HG02588 (cell line): ENCODE measurements around the gene COPE.

Experiments used
- ATAC-seq: cut with Tn5 transposase; IDR thresholded peaks from one replicate; pipeline ENCODE4 v1.9.1; 2021; ENCODE audit warnings: mild to moderate bottlenecking, moderate library complexity; ENCODE audit not compliant: unreplicated experiment

COPE gene

DNA sequence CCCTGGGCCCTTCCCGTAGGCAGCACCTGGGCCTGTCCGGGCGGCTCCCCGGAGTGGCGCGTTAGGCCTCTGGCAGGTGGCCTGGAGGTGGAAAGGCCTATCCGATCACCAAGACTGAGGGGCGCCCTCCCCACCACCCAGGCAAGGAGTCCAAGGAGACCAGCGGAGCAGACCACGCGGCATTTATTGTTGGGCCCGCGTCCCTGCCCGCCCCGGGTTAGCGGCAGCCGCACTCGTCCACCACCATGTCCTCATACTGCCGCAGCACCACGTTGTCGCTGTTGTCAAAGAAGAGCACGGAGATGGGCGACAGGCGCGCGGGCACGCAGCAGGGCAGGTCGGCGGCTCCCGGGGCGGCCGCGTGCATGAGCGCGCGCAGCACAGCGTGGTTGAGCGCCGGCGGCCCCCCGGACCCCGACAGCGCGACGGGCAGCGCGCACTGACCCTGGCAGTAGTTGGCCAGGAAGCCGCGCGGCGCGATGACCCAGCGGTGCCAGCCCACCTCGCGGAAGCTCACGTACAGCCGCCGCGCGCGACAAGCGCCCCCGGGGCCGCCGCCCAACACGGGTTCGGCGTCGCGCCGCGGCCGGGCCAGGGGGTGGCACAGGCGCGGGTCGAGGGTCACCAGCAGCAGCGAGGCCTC is 50.7 kb downstream of the COPE start:
- ATAC-seq = no peak

DNA sequence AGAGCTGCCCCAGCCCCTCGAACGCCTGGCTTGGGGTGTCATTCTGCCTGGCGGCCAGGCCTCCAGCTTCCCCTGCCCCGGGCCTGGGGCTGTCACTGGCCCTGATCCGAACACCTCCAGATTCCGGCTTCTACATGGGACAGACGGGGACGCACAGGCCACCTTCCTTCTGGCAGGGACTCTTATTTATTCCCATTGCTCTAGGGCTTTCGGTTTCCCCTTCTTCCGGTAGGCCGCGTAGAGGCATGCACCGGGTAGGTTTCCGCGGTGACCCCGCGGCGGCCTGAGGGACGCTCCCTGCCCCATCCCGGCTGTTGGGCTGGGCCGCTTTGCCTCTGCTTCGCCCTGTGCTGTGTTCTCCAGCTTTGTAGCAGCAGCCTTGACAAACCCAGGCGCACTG is 51.4 kb downstream of the COPE start:
- ATAC-seq = no peak

DNA sequence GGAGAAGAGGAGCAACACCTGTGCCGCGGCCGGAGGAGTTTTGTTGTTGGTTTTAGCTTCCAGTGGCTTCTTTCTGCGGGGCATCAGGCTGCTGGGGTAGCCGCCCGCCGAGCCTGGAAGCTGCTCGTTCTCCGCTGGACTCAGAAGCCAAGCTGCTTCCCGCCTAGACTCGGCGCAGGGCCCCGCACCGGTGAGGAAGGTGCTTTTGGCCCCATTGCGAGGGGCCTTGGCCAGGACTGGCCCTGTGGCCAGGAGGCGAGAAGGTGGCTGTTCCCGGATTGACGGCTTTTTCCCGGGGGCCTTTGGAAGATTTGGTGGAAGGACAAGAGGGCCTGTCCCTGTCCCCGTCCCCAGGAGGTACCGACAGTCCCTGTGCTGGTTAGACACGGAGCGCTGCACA is 52.0 kb downstream of the COPE start:
- ATAC-seq = no peak

DNA sequence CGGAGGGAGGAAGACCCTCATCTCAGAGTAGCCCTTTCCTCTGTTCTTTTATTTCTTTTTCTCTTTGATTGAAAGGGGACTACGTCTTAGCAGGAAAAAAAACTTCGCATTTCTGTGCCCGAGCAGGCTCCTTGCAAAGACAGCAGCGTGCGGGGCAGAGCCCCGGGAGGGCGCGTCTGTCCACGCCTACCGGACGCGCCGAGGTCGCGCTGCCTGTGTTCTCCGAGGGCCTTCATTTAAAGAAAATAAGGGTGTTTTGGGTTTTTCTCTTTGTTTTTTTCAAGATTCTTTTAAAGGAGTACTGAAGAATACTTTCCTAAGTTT is 52.4 kb downstream of the COPE start:
- ATAC-seq = no peak

DNA sequence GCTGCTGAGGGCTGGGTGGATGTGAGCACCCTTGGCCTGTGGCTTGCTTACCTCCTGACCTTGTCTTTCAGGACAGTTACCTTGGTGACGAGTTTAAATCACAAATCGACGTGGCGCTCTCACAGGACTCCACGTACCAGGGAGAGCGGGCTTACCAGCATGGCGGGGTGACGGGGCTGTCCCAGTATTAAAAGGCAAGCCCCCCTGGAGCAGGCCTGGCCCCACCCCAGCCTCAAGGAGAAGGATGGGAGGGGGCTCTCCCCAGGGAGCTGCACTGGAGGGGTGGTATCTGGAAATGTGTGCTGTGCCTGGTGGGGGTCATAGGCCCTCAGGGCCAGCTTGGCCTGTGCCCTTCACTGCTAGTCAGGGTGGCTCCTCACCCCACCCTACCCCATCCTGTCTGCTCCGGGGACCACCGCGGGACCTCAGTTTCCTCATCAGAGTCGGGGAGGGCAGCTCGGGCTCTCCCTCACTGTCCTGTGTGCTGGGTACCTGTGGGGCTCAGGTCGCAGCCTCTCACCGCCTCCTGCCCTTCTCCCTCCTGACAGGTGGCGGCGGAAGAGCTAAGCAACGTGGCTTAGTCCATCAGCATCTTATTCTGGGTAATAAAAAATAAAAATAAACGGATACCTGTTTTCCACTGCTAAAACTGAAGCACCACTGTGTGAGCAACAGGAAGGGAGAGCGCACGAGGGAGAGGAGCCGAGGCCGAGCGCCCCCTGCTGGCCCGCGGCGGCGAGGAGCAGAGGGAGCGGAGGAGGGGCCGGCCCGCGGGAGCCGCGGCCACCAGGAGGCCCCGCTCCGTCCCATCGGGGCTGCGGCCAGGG is 53.0 kb downstream of the COPE start:
- ATAC-seq = peak; percentile 49

DNA sequence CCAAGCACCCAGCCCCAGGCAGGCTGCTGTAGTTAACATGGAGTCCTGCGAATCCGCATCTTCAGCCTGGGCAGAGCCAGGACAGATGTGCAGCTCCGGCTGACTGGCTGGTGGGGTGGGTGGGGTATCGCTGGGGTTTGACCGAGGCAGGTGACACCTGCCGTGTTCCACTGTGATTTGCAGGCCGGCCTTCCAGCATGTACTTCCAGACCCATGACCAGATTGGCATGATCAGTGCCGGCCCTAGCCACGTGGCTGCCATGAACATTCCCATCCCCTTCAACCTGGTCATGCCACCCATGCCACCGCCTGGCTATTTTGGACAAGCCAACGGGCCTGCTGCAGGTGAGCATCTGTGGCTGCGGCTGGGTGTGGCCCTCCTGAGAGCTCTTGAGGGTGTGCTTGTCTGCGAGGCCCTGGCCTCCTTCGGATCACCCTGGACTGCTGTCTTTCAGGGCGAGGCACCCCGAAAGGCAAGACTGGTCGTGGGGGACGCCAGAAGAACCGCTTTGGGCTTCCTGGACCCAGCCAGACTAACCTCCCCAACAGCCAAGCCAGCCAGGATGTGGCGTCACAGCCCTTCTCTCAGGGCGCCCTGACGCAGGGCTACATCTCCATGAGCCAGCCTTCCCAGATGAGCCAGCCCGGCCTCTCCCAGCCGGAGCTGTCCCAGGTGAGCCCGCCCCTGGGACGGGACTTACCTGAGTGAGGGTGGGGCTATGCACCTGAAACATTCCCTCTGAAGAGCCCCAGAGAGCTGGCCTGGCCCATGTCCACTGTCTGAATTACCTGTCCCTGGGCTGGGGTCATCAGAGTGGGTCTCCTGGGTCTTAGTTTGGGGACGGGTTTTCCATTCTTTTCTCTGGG is 53.8 kb downstream of the COPE start:
- ATAC-seq = no peak

DNA sequence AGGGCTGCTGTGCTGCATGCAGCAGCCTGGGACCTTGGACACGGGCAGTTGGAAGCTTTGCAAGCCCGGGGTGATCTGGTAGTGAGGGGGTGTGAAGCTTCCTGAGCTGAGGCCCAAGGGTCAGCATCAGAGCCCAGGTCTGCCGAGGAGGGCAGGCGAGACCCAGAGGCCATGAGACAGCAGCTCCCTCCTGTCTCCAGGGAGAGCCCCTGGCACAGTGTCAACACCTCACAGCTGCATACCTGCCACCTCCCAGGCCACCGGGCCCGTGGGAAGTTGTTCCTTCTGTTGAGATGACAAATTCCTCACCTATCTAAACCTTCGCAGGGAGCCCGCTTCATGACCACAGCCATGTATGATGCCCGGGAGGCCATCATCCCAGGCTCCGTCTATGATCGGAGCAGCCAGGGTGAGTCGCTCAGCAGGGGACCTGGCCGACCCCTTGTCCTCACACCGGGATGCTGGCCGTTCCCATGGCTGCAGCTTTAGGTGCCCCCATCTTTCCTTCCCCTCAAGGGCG is 55.3 kb downstream of the COPE start:
- no peak for ATAC-seq

DNA sequence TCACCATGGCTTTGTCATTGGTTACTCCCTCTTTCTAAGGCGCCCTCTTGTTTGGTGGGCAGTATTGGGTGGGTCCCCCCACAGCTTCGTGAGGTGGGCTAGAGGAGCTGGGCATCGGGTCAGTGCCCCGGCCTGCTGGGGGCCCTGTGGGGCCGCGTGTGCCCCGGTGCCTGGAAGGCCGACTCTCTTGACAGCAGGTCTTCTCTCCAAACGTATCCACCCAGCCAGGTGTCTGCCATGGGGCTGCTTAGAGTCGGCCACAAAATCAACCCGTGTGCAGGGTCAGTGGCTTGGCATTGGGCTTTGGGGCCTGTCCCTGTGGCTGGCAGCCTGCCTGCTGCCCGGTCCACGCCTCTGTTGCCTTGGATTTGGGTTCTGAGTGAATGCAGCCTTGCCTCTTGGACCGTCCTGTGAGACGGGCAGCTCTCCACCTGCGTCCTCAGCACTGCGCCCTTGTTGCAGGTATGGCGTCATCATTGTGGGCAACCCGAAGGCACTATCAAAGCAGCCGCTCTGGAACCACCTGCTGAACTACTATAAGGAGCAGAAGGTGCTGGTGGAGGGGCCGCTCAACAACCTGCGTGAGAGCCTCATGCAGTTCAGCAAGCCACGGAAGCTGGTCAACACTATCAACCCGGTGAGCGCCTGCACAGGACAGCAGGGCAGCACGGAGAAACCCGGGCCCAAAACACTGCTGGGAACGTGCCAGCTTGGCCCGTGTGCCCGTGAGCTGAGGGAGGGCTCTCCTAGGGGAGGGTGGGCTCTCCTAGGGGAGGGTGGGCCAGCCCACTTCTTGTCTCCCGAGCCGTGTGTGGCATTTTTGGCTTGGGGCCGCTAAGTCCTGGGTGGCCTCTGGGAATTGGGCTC is 56.0 kb downstream of the COPE start:
- no peak for ATAC-seq

DNA sequence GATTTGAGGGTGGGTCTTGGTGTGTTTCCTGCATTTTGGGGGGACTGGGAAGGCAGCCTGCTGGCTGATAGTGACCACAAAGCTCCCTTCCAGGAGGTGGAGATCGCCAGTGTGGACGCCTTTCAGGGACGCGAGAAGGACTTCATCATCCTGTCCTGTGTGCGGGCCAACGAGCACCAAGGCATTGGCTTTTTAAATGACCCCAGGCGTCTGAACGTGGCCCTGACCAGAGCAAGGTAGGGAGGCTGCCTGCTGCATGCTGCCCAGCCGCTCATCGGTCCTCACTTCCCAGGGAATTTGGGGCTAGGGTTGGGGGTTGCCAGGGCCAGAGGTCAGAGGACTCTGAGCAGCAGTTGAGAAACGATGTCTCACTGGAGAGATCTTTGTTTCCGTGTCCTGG is 57.3 kb downstream of the COPE start:
- no peak for ATAC-seq

DNA sequence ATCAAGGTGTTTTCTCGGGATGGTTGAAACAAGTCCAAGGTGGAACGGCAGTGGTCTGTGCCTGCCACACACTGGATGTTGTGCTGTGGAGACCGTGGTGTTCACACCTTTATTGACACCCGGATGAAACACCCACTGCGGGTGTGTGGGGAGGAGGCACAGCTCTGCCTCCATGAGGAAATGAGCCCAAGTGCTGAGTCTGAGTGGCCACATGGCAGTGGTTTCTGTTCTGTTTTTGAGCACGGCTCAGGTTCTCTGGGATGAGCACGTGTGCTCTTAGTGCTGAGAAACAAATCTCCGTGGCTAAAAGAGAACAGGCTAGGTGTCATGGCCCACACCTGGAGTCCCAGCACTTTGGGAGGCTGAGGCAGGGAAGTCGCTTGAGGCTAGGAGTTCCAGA is 58.0 kb downstream of the COPE start:
- ATAC-seq = no peak

DNA sequence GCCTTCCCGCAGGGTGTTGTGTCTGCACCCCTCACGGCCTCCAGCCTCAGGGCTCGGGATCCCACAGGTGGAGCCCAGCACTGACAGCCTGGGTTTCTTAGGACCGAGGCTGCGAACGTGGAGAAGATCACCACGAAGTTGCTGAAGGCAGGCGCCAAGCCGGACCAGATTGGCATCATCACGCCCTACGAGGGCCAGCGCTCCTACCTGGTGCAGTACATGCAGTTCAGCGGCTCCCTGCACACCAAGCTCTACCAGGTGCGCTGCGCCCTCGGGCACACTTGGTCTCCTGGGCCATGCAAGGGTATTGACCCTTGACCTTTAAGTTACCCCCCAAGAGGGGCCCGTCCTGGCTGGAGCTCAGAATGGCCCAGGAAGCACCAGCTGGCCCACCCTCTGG is 58.5 kb downstream of the COPE start:
- no peak for ATAC-seq

DNA sequence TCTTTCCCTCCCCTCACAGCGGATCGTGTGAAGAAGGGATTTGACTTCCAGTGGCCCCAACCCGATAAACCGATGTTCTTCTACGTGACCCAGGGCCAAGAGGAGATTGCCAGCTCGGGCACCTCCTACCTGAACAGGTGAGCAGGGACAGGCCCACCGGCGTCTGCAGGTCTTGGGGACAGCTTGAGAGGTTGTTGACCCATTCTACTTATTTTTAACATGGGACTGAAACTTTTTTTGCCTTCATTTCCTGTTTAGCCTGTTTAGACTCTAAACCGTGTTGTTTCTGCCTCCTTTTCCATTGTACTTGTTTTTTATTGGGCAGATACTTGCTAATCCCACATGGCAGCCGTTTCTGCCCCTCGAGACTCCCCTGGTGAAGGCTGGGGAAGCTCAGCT is 58.9 kb downstream of the COPE start:
- ATAC-seq = no peak

DNA sequence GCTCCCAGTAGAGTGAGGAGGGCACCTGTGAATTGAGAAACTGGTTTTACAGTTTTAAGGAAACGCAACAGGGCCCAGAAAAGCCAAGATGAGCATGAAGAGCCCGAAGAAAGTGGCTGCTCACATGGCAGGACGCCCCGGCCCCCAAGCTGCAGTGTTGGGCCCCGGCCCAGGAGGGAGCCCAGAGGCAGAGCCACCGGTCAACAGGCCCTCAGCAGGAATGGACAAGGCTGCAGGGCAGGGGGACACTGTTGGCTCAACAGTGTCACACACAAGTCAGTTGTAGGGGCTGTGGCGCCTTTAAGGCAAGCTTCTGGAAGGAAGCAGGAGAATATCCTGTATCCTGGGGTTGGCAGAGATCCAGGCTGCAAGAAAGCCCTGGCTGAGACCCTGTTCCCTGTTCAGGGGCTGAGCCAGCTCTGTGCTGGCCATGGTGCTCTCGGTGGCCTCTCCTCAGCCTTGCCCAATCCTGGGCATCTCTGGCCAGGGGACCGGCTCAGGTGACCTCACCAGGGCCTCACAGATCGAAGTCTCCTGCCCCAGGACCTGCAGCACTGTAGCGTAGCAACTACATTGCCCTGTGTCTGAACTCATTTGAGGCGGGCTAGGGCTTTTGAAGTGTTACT is 59.4 kb downstream of the COPE start:
- ATAC-seq = no peak

DNA sequence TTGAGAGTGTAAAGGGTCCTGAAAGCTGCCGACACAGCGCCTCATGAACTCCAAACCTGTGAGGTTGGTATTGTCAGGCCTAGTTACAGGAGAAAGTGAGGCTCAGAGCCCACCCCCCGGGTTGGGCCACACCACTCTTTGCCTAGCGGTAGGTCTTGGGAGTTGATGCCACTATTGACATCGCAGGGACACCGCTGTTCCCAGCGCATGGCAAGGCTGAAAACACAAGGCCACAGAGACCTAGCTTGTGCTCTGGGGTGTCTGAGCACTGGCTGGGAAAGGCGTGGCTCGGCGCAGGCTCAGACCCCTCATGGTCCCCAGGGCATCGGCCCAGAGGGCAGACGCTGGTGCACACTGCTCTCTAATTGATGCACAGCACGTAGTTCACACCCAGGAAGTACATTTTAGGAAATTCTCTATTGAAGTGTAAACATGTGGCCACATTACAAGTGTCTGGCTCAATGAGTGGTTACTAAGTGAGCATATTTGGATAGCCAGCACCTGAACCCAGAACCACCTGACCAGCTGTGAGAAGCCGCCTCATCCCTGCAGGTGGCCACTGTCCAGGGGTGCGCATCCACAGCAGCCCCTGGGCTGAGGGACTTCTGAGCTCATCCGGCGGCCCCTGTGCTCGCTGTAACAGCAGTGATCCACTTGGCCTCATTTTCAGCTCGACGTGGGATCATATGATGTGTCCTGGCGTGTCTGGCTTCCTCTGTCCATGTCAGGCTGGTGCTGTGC is 60.1 kb downstream of the COPE start:
- ATAC-seq = no peak

DNA sequence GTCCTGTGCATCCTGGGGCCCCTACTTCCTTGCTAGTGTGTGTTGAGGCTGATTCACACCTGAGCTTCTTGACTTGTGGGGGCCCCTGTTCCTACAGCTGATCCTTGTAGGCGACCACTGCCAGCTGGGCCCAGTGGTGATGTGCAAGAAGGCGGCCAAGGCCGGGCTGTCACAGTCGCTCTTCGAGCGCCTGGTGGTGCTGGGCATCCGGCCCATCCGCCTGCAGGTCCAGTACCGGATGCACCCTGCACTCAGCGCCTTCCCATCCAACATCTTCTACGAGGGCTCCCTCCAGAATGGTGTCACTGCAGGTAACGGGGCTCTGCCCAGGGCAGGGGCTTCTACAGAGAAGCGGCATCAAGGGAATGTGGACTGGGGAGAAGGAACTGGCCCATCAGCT is 62.0 kb downstream of the COPE start:
- ATAC-seq = no peak

DNA sequence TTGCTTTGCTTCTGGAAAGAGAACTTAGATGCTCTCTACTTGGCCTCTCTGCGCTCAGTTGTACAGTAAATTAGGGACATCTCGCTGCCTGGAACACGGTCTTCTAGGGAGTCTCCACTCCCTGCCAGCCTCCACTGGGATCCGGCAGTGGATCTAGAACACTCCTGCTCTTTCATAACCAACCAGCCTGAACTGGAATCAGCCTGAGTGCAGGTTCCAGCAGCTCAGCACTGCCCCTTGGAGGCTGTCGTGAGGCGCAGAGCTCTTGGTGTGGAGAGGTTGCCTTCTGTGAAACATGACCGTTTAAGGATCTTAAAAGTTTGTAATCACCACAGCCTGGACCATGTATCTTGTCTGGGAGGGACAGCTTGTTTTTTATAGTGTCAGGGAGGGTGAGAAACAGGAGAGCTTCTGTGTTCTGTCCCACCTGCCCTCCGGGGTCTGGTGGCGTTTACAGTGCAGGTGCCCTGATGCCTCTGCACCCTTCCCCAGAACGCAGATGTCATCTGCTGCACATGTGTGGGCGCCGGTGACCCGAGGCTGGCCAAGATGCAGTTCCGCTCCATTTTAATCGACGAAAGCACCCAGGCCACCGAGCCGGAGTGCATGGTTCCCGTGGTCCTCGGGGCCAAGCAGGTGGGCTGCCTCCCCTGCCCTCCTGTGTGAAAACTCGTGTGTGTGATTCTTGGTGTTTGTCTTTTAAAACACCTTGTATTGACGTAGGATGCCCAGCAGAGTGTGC is 62.6 kb downstream of the COPE start:
- ATAC-seq = no peak

DNA sequence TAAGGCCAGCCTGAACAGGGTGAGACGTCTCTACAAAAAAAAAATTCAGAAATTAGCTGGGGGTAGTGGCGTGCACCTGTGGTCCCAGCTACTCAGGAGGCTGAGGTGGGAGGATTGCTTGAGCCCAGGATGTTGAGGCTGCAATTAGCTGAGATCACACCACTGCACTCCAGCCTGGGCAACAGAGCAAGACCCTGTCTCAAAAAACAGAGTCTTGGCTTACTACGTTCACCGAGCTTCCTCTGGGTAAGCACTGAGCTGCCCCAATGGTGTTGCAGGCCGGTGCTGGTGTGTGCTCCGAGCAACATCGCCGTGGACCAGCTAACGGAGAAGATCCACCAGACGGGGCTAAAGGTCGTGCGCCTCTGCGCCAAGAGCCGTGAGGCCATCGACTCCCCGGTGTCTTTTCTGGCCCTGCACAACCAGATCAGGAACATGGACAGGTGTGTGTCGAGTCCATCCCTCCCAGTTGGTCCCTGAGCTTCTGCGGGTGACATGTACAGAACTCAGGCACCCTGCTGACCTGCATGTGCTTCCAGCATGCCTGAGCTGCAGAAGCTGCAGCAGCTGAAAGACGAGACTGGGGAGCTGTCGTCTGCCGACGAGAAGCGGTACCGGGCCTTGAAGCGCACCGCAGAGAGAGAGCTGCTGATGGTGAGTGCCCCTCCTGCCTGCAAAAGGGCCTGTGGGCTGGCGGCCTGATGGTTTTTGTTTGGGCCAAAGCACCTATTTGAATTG is 63.4 kb downstream of the COPE start:
- ATAC-seq = no peak

DNA sequence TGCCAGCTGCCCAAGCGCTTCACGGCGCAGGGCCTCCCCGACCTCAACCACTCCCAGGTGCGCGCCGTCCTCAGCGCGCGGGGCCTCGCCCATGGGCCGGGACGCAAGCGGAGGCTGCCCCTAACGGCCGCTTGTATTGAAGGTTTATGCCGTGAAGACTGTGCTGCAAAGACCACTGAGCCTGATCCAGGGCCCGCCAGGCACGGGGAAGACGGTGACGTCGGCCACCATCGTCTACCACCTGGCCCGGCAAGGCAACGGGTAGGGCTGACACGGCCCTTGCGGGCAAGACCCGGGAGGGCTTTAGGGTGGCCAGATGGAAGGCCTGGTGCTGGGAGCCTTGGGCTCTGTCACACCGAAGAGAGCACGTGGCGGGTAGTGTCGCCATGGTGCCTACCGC is 64.2 kb downstream of the COPE start:
- ATAC-seq = no peak
